ENCODE data around the gene CDC14B. TPM values are rescaled to one million over a fixed set of nuclear protein-coding genes. Genes with fewer than 3 reads are reported as not detected.
"Not testable (repeated sequence)": the region's sequence is repeated elsewhere in the genome, so short reads cannot be mapped to it uniquely, and the experiment has no call there.

CDC14B gene
- polyA plus RNA-seq, 3 donors = 25.0 to 28.3 (median 27.8) TPM

- DNase-seq (ENCODE audit: low read depth in 3 of 3, low spot score in 2 of 3) = not testable (repeated sequence)
Measured at GRCh38 chr9:96633579-96633978, 13.9 kb upstream of the CDC14B start.

GRCh38 chr9:96626912-96627311, 7.3 kb upstream of the CDC14B start:
- no peak for DNase-seq (ENCODE audit: low read depth in 3 of 3, low spot score in 2 of 3)

- no peak for DNase-seq (ENCODE audit: low read depth in 3 of 3, low spot score in 2 of 3)
Measured at GRCh38 chr9:96621618-96622017, 2.0 kb upstream of the CDC14B start.

GRCh38 chr9:96620832-96621269, 1.2 kb upstream of the CDC14B start:
- DNase-seq (ENCODE audit: low read depth in 3 of 3, low spot score in 2 of 3) = no peak

GRCh38 chr9:96620181-96620514, 505 bp upstream of the CDC14B start:
- DNase-seq (ENCODE audit: low read depth in 3 of 3, low spot score in 2 of 3) = no peak

- no peak for DNase-seq (ENCODE audit: low read depth in 3 of 3, low spot score in 2 of 3)
Measured at GRCh38 chr9:96619124-96619465, 548 bp downstream of the CDC14B start.

- no peak for DNase-seq (ENCODE audit: low read depth in 3 of 3, low spot score in 2 of 3)
Measured at GRCh38 chr9:96618209-96619123, 1.2 kb downstream of the CDC14B start.

- DNase-seq (ENCODE audit: low read depth in 3 of 3, low spot score in 2 of 3) = no peak
Measured at GRCh38 chr9:96617439-96618185, 2.0 kb downstream of the CDC14B start.

GRCh38 chr9:96616817-96617438, 2.7 kb downstream of the CDC14B start:
- no peak for DNase-seq (ENCODE audit: low read depth in 3 of 3, low spot score in 2 of 3)

GRCh38 chr9:96615411-96615810, 4.2 kb downstream of the CDC14B start:
- DNase-seq (ENCODE audit: low read depth in 3 of 3, low spot score in 2 of 3) = no peak

- DNase-seq (ENCODE audit: low read depth in 3 of 3, low spot score in 2 of 3) = not testable (repeated sequence)
Measured at GRCh38 chr9:96614664-96615063, 5.0 kb downstream of the CDC14B start.

GRCh38 chr9:96612966-96613589, 6.6 kb downstream of the CDC14B start:
- DNase-seq (ENCODE audit: low read depth in 3 of 3, low spot score in 2 of 3) = no peak

- no peak for DNase-seq (ENCODE audit: low read depth in 3 of 3, low spot score in 2 of 3)
Measured at GRCh38 chr9:96612105-96612965, 7.3 kb downstream of the CDC14B start.

- DNase-seq (ENCODE audit: low read depth in 3 of 3, low spot score in 2 of 3) = no peak
Measured at GRCh38 chr9:96611302-96611701, 8.3 kb downstream of the CDC14B start.

GRCh38 chr9:96609732-96610131, 9.9 kb downstream of the CDC14B start:
- DNase-seq (ENCODE audit: low read depth in 3 of 3, low spot score in 2 of 3) = no peak

- DNase-seq (ENCODE audit: low read depth in 3 of 3, low spot score in 2 of 3) = no peak
Measured at GRCh38 chr9:96607971-96608370, 11.7 kb downstream of the CDC14B start.

- no peak for DNase-seq (ENCODE audit: low read depth in 3 of 3, low spot score in 2 of 3)
Measured at GRCh38 chr9:96605328-96605727, 14.3 kb downstream of the CDC14B start.

GRCh38 chr9:96604004-96604319, 15.7 kb downstream of the CDC14B start:
- DNase-seq (ENCODE audit: low read depth in 3 of 3, low spot score in 2 of 3) = no peak

- DNase-seq (ENCODE audit: low read depth in 3 of 3, low spot score in 2 of 3) = no peak
Measured at GRCh38 chr9:96603305-96604003, 16.2 kb downstream of the CDC14B start.

GRCh38 chr9:96599298-96599697, 20.3 kb downstream of the CDC14B start:
- no peak for DNase-seq (ENCODE audit: low read depth in 3 of 3, low spot score in 2 of 3)

All from right renal cortex interstitium (tissue), 3 donors.